ENCODE data around the gene GGACT.
"Not testable (repeated sequence)": the region's sequence is repeated elsewhere in the genome, so short reads cannot be mapped to it uniquely, and the experiment has no call there.

GGACT gene

GRCh38 chr13:100597253-100597652, 8.7 kb upstream of the GGACT start:
- H3K4me3 ChIP-seq (ENCODE audit: low read length), result no peak overlapping the region
- H3K36me3 ChIP-seq (ENCODE audit: insufficient read depth, low read length), result no peaks in the 10 kb centered on the region
- H3K4me2 ChIP-seq (ENCODE audit: low read length), result no peak overlapping the region
- H3K9me3 ChIP-seq (replicated peaks; ENCODE audit: low read length), result no peaks in the 10 kb centered on the region
- H3K9ac ChIP-seq (ENCODE audit: low read depth, low read length), result no peak overlapping the region
- peaks cover 4% of the 10 kb centered on the region for H3K27me3 ChIP-seq (ENCODE audit: control insufficient read depth, insufficient read depth, low read length)
- no peaks in the 10 kb centered on the region for H3K4me1 ChIP-seq (ENCODE audit: control insufficient read depth, insufficient read depth, low read length)

GRCh38 chr13:100596516-100596915, 7.9 kb upstream of the GGACT start:
- Histone ChIP-seq H3K9ac (ENCODE audit: low read depth, low read length) (no peak overlapping the region), H3K9me3 (replicated peaks; ENCODE audit: low read length) (no peaks in the 10 kb centered on the region), H3K36me3 (ENCODE audit: insufficient read depth, low read length) (no peaks in the 10 kb centered on the region), H3K4me3 (ENCODE audit: low read length) (no peak overlapping the region), H3K4me1 (ENCODE audit: control insufficient read depth, insufficient read depth, low read length) (no peaks in the 10 kb centered on the region), H3K4me2 (ENCODE audit: low read length) (no peak overlapping the region), H3K27me3 (ENCODE audit: control insufficient read depth, insufficient read depth, low read length) (peaks cover 4% of the 10 kb centered on the region)

- H3K27me3 ChIP-seq (ENCODE audit: control insufficient read depth, insufficient read depth, low read length), result peaks cover 4% of the 10 kb centered on the region
- H3K9me3 ChIP-seq (replicated peaks; ENCODE audit: low read length), result no peaks in the 10 kb centered on the region
- no peaks in the 10 kb centered on the region for H3K4me1 ChIP-seq (ENCODE audit: control insufficient read depth, insufficient read depth, low read length)
- H3K9ac ChIP-seq (ENCODE audit: low read depth, low read length), result no peak overlapping the region
- no peak overlapping the region for H3K4me3 ChIP-seq (ENCODE audit: low read length)
- H3K36me3 ChIP-seq (ENCODE audit: insufficient read depth, low read length), result no peaks in the 10 kb centered on the region
- H3K4me2 ChIP-seq (ENCODE audit: low read length), result no peak overlapping the region
These were observed 6.1 kb upstream of the GGACT start for GRCh38 chr13:100594731-100595130.

- Histone ChIP-seq H3K9me3 (replicated peaks; ENCODE audit: low read length) (no peaks in the 10 kb centered on the region), H3K4me1 (ENCODE audit: control insufficient read depth, insufficient read depth, low read length) (no peaks in the 10 kb centered on the region), H3K36me3 (ENCODE audit: insufficient read depth, low read length) (no peaks in the 10 kb centered on the region), H3K4me2 (ENCODE audit: low read length) (no peak overlapping the region), H3K4me3 (ENCODE audit: low read length) (no peak overlapping the region), H3K9ac (ENCODE audit: low read depth, low read length) (no peak overlapping the region), H3K27me3 (ENCODE audit: control insufficient read depth, insufficient read depth, low read length) (peaks cover 4% of the 10 kb centered on the region)
These were observed 5.7 kb upstream of the GGACT start for GRCh38 chr13:100594255-100594654.

- Histone ChIP-seq H3K4me2 (ENCODE audit: low read length) (peak overlapping the region; percentile 84), H3K36me3 (ENCODE audit: insufficient read depth, low read length) (no peaks in the 10 kb centered on the region), H3K9ac (ENCODE audit: low read depth, low read length) (no peak overlapping the region), H3K9me3 (replicated peaks; ENCODE audit: low read length) (no peaks in the 10 kb centered on the region), H3K4me1 (ENCODE audit: control insufficient read depth, insufficient read depth, low read length) (peaks cover 5% of the 10 kb centered on the region), H3K4me3 (ENCODE audit: low read length) (peak overlapping the region; percentile 80), H3K27me3 (ENCODE audit: control insufficient read depth, insufficient read depth, low read length) (no peaks in the 10 kb centered on the region)
These were observed 663 bp upstream of the GGACT start for GRCh38 chr13:100589178-100589725.

- H3K36me3 ChIP-seq (ENCODE audit: insufficient read depth, low read length), result no peaks in the 10 kb centered on the region
- H3K9ac ChIP-seq (ENCODE audit: low read depth, low read length), result no peak overlapping the region
- no peaks in the 10 kb centered on the region for H3K9me3 ChIP-seq (replicated peaks; ENCODE audit: low read length)
- H3K4me1 ChIP-seq (ENCODE audit: control insufficient read depth, insufficient read depth, low read length), result peaks cover 5% of the 10 kb centered on the region
- no peak overlapping the region for H3K4me3 ChIP-seq (ENCODE audit: low read length)
- no peaks in the 10 kb centered on the region for H3K27me3 ChIP-seq (ENCODE audit: control insufficient read depth, insufficient read depth, low read length)
- H3K4me2 ChIP-seq (ENCODE audit: low read length), result no peak overlapping the region
These were observed 3.7 kb downstream of the GGACT start for GRCh38 chr13:100584896-100585295.

GRCh38 chr13:100581504-100581903, 7.1 kb downstream of the GGACT start:
- Histone ChIP-seq H3K4me2 (ENCODE audit: low read length) (no peak overlapping the region), H3K36me3 (ENCODE audit: insufficient read depth, low read length) (no peaks in the 10 kb centered on the region), H3K27me3 (ENCODE audit: control insufficient read depth, insufficient read depth, low read length) (no peaks in the 10 kb centered on the region), H3K9me3 (replicated peaks; ENCODE audit: low read length) (no peaks in the 10 kb centered on the region), H3K4me3 (ENCODE audit: low read length) (no peak overlapping the region), H3K4me1 (ENCODE audit: control insufficient read depth, insufficient read depth, low read length) (no peaks in the 10 kb centered on the region), H3K9ac (ENCODE audit: low read depth, low read length) (no peak overlapping the region)

GRCh38 chr13:100581030-100581429, 7.6 kb downstream of the GGACT start:
- no peaks in the 10 kb centered on the region for H3K9me3 ChIP-seq (replicated peaks; ENCODE audit: low read length)
- H3K9ac ChIP-seq (ENCODE audit: low read depth, low read length), result no peak overlapping the region
- no peak overlapping the region for H3K4me2 ChIP-seq (ENCODE audit: low read length)
- H3K36me3 ChIP-seq (ENCODE audit: insufficient read depth, low read length), result no peaks in the 10 kb centered on the region
- no peaks in the 10 kb centered on the region for H3K27me3 ChIP-seq (ENCODE audit: control insufficient read depth, insufficient read depth, low read length)
- no peak overlapping the region for H3K4me3 ChIP-seq (ENCODE audit: low read length)
- no peaks in the 10 kb centered on the region for H3K4me1 ChIP-seq (ENCODE audit: control insufficient read depth, insufficient read depth, low read length)

- Histone ChIP-seq H3K36me3 (ENCODE audit: insufficient read depth, low read length) (no peaks in the 10 kb centered on the region), H3K9me3 (replicated peaks; ENCODE audit: low read length) (no peaks in the 10 kb centered on the region), H3K4me3 (ENCODE audit: low read length) (no peak overlapping the region), H3K27me3 (ENCODE audit: control insufficient read depth, insufficient read depth, low read length) (no peaks in the 10 kb centered on the region), H3K4me1 (ENCODE audit: control insufficient read depth, insufficient read depth, low read length) (no peaks in the 10 kb centered on the region), H3K9ac (ENCODE audit: low read depth, low read length) (no peak overlapping the region), H3K4me2 (ENCODE audit: low read length) (no peak overlapping the region)
These were observed 8.5 kb downstream of the GGACT start for GRCh38 chr13:100580045-100580444.

- not testable (repeated sequence) for H3K36me3 ChIP-seq (ENCODE audit: insufficient read depth, low read length); H3K4me2 ChIP-seq (ENCODE audit: low read length); H3K4me1 ChIP-seq (ENCODE audit: control insufficient read depth, insufficient read depth, low read length); H3K9me3 ChIP-seq (replicated peaks; ENCODE audit: low read length); H3K4me3 ChIP-seq (ENCODE audit: low read length); H3K27me3 ChIP-seq (ENCODE audit: control insufficient read depth, insufficient read depth, low read length); H3K9ac ChIP-seq (ENCODE audit: low read depth, low read length)
These were observed 11.3 kb downstream of the GGACT start for GRCh38 chr13:100577239-100577638.

GRCh38 chr13:100573121-100573520, 15.5 kb downstream of the GGACT start:
- H3K4me3 ChIP-seq (ENCODE audit: low read length), result no peak overlapping the region
- no peaks in the 10 kb centered on the region for H3K36me3 ChIP-seq (ENCODE audit: insufficient read depth, low read length)
- H3K9me3 ChIP-seq (replicated peaks; ENCODE audit: low read length), result no peaks in the 10 kb centered on the region
- no peaks in the 10 kb centered on the region for H3K27me3 ChIP-seq (ENCODE audit: control insufficient read depth, insufficient read depth, low read length)
- no peak overlapping the region for H3K9ac ChIP-seq (ENCODE audit: low read depth, low read length)
- H3K4me2 ChIP-seq (ENCODE audit: low read length), result no peak overlapping the region
- no peaks in the 10 kb centered on the region for H3K4me1 ChIP-seq (ENCODE audit: control insufficient read depth, insufficient read depth, low read length)

- Histone ChIP-seq H3K9ac (ENCODE audit: low read depth, low read length) (no peak overlapping the region), H3K4me1 (ENCODE audit: control insufficient read depth, insufficient read depth, low read length) (no peaks in the 10 kb centered on the region), H3K27me3 (ENCODE audit: control insufficient read depth, insufficient read depth, low read length) (no peaks in the 10 kb centered on the region), H3K36me3 (ENCODE audit: insufficient read depth, low read length) (no peaks in the 10 kb centered on the region), H3K4me2 (ENCODE audit: low read length) (no peak overlapping the region), H3K4me3 (ENCODE audit: low read length) (no peak overlapping the region), H3K9me3 (replicated peaks; ENCODE audit: low read length) (no peaks in the 10 kb centered on the region)
These were observed 22.0 kb downstream of the GGACT start for GRCh38 chr13:100566543-100566942.

All from skeletal muscle satellite cell (primary cell).